GM06990 (cell line): ENCODE data around the gene ACBD6.
A peak's percentile ranks its signal among the peaks of the same experiment; 100 is the strongest.

ENCODE experiments used
- DNase-seq: peaks from one replicate; pipeline ENCODE4 v3.0.0-alpha.2; 2011; ENCODE audit not compliant: insufficient read length; ENCODE audit errors: extremely low read depth
- H3K27me3 ChIP-seq: replicated peaks from 2 replicates; pipeline ENCODE4 v1.6.0; 2011; ENCODE audit warnings: low read length; ENCODE audit not compliant: control insufficient read depth, insufficient read depth
- H3K36me3 ChIP-seq: 2 replicates; pipeline ENCODE4 v1.5.1; 2011; ENCODE audit warnings: low read length; ENCODE audit not compliant: control insufficient read depth, insufficient read depth
- H3K4me3 ChIP-seq: replicated peaks from 2 replicates; pipeline ENCODE4 v1.5.1; 2011; ENCODE audit warnings: low read depth, mild to moderate bottlenecking, control low read depth, low read length
- CTCF ChIP-seq: IDR thresholded peaks from 2 replicates; pipeline ENCODE4 v1.5.1; 2011; ENCODE audit warnings: low read length, control low read depth, mild to moderate bottlenecking, inconsistent platforms; ENCODE audit not compliant: insufficient read depth, poor library complexity, severe bottlenecking

Gene ACBD6

DNA sequence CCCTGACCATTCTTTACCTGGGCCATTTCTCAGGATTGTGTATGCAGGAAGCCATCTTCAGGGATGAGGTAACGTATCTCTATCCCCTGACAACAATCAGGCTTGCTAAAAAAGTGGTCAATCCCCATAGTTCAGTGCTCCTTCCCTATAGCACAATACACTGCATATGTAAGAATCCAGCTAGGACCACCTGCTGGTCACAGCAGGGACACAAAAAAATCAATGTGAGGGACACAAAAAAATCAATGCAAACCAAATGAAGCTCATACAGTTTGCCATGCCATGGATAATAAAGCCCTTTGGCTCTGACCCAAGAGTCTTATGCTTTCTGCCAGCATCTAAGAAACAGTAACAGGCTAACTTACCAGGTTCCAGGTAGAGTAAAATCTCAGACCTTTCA lies 16.3 kb downstream of the ACBD6 start:
- no peak for TF ChIP-seq CTCF
- H3K27me3 ChIP-seq = no peaks in the 10 kb centered on the region
- H3K36me3 ChIP-seq = peaks cover 1% of the 10 kb centered on the region
- DNase-seq = no peak
- no peak overlapping the region for H3K4me3 ChIP-seq

GRCh38 chr1:180484490-180484889 lies 17.9 kb downstream of the ACBD6 start:
- peaks cover 1% of the 10 kb centered on the region for H3K36me3 ChIP-seq

GRCh38 chr1:180482425-180483275 lies 19.7 kb downstream of the ACBD6 start:
- DNase-seq = no peak
- Histone ChIP-seq H3K27me3 (no peaks in the 10 kb centered on the region), H3K4me3 (no peak overlapping the region), H3K36me3 (peaks cover 4% of the 10 kb centered on the region)
- peak; percentile 55 for TF ChIP-seq CTCF

More at GRCh38 chr1:180484490-180484889, 17.9 kb downstream of the ACBD6 start:
- H3K4me3 ChIP-seq = no peak overlapping the region
- TF ChIP-seq CTCF = no peak
- no peaks in the 10 kb centered on the region for H3K27me3 ChIP-seq
- no peak for DNase-seq

GRCh38 chr1:180470031-180470430 lies 32.3 kb downstream of the ACBD6 start:
- TF ChIP-seq CTCF = no peak
- H3K4me3 ChIP-seq = no peak overlapping the region
- H3K27me3 ChIP-seq = no peaks in the 10 kb centered on the region
- H3K36me3 ChIP-seq = no peaks in the 10 kb centered on the region; the same call in none of the 2 replicates
- no peak for DNase-seq

DNA sequence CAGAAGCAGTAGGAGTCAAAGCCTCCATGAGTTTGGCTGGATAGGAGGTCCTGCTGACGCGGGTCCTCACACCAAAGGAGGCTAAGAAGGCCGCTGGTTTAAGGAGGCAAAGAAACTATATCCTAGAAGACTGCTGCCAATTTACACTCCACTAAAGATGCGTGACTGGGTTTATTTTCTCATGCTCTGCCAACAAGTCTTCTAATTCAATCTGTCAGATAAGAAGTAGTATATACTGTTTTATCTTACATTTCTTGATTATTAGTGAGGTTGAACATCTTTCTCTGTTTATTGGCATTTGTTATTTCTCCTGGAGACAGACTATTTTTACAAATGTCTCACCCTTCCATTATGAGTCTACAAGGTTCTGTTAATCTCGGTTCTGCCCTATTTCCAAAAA lies 34.1 kb downstream of the ACBD6 start:
- TF ChIP-seq CTCF = no peak
- Histone ChIP-seq H3K4me3 (no peak overlapping the region), H3K27me3 (no peaks in the 10 kb centered on the region), H3K36me3 (no peaks in the 10 kb centered on the region; the same call in 1 of the 2 replicates)
- no peak for DNase-seq
